Small intestine (tissue), 7 donors: ENCODE results near the gene CAMK4. TPM values are rescaled to one million over a fixed set of nuclear protein-coding genes. Genes with fewer than 3 reads are reported as not detected.
A peak's percentile ranks its signal among the peaks of the same experiment; 100 is the strongest.

ENCODE experiments used
- DNase-seq, 2 donors: peaks; one replicate each; pipeline versions ENCODE4 v3.0.0 to v3.0.0-alpha.2; 2013
- FAIRE-seq: peaks from 2 replicates; lab custom pipeline; 2012; peaks lifted over from hg19 to GRCh38; lab: Jason Lieb, UNC
- H3K27ac ChIP-seq, 3 donors: one replicate each; pipeline ENCODE4 v1.5.1; 2013; ENCODE audit warnings: low read length in 2 of 3, mild to moderate bottlenecking in 2 of 3, control low read depth in 1 of 3, inconsistent platforms in 1 of 3, low read depth in 1 of 3, moderate library complexity in 1 of 3
- H3K27me3 ChIP-seq, 3 donors: one replicate each; pipeline ENCODE4 v1.6.1; 2013; ENCODE audit warnings: low read length in 3 of 3, inconsistent platforms in 1 of 3; ENCODE audit not compliant: control insufficient read depth in 3 of 3, insufficient read depth in 3 of 3
- H3K36me3 ChIP-seq, 3 donors: one replicate each; pipeline ENCODE4 v1.6.1; 2013; ENCODE audit warnings: low read length in 3 of 3, inconsistent platforms in 1 of 3, low read depth in 1 of 3, mild to moderate bottlenecking in 1 of 3, moderate library complexity in 1 of 3; ENCODE audit not compliant: control insufficient read depth in 3 of 3, insufficient read depth in 2 of 3
- H3K4me1 ChIP-seq, 3 donors: one replicate each; pipeline ENCODE4 v1.6.1; 2013; ENCODE audit warnings: low read length in 2 of 3, inconsistent platforms in 1 of 3, low read depth in 1 of 3, mild to moderate bottlenecking in 1 of 3, moderate library complexity in 1 of 3; ENCODE audit not compliant: control insufficient read depth in 3 of 3, insufficient read depth in 2 of 3
- H3K4me3 ChIP-seq, 3 donors: one replicate each; pipeline ENCODE4 v1.5.1; 2013; ENCODE audit warnings: low read length in 3 of 3, control low read depth in 1 of 3, inconsistent platforms in 1 of 3, low read depth in 1 of 3, mild to moderate bottlenecking in 1 of 3, moderate library complexity in 1 of 3
- H3K9me3 ChIP-seq, 2 donors: one replicate each; pipeline ENCODE4 v1.6.1; 2013; ENCODE audit warnings: low read depth in 1 of 2, low read length in 1 of 2; ENCODE audit not compliant: control insufficient read depth in 2 of 2, insufficient read depth in 1 of 2
- WGBS, 3 donors: extraction: QIAGEN DNeasy Blood & Tissue Kit; methylation state at CpG; one replicate each; pipeline ENCODE4 v1.1.7; 2013; 5-methylcytosine and 5-hydroxymethylcytosine counted together
- polyA plus RNA-seq, 4 donors: library from polyadenylated mRNA; stranded (reverse) in 3 of 4; unstranded in 1 of 4; fragments of 200-250 nt in 3 of 4; fragments of 120-200 nt in 1 of 4; gene quantifications; one replicate each; pipeline versions ENCODE4 v1.2.1 to v1.2.3, GENCODE V29; 2013
- donor health status: healthy with polysubstance abuse.
- donor health status: control.
- donor health status: control.
- donor health status: Bipolar disorder and iron deficiency.
- donor health status: healthy.

The CAMK4 gene
- polyA plus RNA-seq, 4 donors = 0.89 to 3.2 (median 2.2) TPM

GRCh38 chr5:111511831-111512374 lies 287.7 kb downstream of the CAMK4 start:
- WGBS, 3 donors = 0 to 1% (median 0%) methylated on average over 32 of the region's 32 CpGs
- Histone ChIP-seq H3K27ac (peak overlapping the region; percentile 84 to 99 (median 85)), H3K9me3 (no peaks in the 10 kb centered on the region), H3K27me3 (no peaks in the 10 kb centered on the region), H3K4me1 (peaks cover 0 to 3% (median 2%) of the 10 kb centered on the region in 3 donors), H3K4me3 (peak overlapping the region; percentile 64 to 96 (median 89)), H3K36me3 (no peaks in the 10 kb centered on the region)
- no peak for FAIRE-seq
- peak in 1 of 2 donors; percentile 48 for DNase-seq

DNA sequence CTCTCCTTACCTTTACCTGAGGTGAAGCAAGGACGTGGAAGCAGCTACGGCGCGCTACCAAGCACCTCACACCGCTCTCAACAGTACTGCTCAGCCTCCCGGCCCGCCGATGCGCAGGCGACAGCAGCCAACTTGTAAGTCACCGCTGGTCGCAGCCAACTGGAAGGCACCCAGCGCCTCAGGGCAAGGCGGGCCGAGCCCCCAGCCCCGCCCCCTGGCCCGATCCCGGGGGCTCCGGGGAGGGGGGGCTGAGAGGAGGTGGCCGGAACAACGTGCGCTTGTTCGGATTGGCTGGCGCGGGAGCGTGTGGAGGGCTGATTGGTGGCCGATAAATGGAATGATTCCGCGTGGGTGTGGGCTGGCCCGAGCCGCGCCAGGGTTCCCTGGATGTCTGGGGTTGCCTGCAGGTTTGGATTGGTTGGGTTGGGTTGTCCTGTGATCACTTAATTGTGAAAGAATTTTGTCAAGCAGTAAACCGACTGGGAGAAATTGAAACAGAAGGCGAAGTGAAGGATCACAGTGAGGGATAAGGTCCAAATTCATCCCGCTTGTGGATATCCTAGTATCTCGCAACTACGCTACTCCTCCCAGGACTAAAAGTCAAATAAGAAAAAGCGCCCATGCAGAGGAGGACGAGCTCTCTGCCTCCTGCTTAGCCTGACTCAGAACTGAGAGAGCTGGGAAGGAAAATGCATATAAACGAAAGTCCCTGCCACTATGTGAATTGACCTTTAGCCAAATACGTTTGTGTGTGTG lies 288.4 kb downstream of the CAMK4 start, which contains the start of gene STARD4:
STARD4 (minus strand) TSS at position 161 of the 756 bp plus-strand sequence. CDS start 5,102 bp downstream, outside the sequence.
- peak within 1 kb of the TSS; percentile 64 to 96 (median 89) for H3K4me3 ChIP-seq

GRCh38 chr5:111513131-111513520 lies 288.9 kb downstream of the CAMK4 start:
- Histone ChIP-seq H3K4me1 (peaks cover 0 to 3% (median 2%) of the 10 kb centered on the region in 3 donors), H3K27ac (peak overlapping the region; percentile 84 to 99 (median 85)), H3K4me3 (peak overlapping the region; percentile 64 to 96 (median 89)), H3K27me3 (no peaks in the 10 kb centered on the region), H3K9me3 (no peaks in the 10 kb centered on the region), H3K36me3 (no peaks in the 10 kb centered on the region)
- WGBS, 3 donors = 7 to 21% (median 21%) methylated on average over 6 of the region's 6 CpGs
- DNase-seq = no peak
- no peak for FAIRE-seq

More for the DNA sequence above, 288.4 kb downstream of the CAMK4 start, which contains the start of gene STARD4:
- FAIRE-seq = no peak
- peak within 1 kb of the TSS; percentile 84 to 99 (median 85) for H3K27ac ChIP-seq
- no peaks in the 10 kb centered on the region for H3K36me3 ChIP-seq
- peak; percentile 96 to 97 for DNase-seq
- H3K4me1 ChIP-seq = peaks cover 0 to 3% (median 2%) of the 10 kb centered on the region in 3 donors
- no peaks in the 10 kb centered on the region for H3K9me3 ChIP-seq
- no peaks in the 10 kb centered on the region for H3K27me3 ChIP-seq
- WGBS, 3 donors = 0 to 1% (median 1%) methylated on average over 40 to 41 of the region's 41 CpGs

- 90 to 96% (median 93%) methylated on average over 3 of the region's 3 CpGs for WGBS, 3 donors
- Histone ChIP-seq H3K36me3 (no peaks in the 10 kb centered on the region), H3K9me3 (no peaks in the 10 kb centered on the region), H3K27me3 (no peaks in the 10 kb centered on the region), H3K4me3 (no peak overlapping the region), H3K4me1 (peaks cover 0 to 3% (median 0%) of the 10 kb centered on the region in 3 donors), H3K27ac (no peak overlapping the region)
- FAIRE-seq (no peak), DNase-seq (no peak)
Observed at GRCh38 chr5:111514087-111514486, 289.9 kb downstream of the CAMK4 start.

DNA sequence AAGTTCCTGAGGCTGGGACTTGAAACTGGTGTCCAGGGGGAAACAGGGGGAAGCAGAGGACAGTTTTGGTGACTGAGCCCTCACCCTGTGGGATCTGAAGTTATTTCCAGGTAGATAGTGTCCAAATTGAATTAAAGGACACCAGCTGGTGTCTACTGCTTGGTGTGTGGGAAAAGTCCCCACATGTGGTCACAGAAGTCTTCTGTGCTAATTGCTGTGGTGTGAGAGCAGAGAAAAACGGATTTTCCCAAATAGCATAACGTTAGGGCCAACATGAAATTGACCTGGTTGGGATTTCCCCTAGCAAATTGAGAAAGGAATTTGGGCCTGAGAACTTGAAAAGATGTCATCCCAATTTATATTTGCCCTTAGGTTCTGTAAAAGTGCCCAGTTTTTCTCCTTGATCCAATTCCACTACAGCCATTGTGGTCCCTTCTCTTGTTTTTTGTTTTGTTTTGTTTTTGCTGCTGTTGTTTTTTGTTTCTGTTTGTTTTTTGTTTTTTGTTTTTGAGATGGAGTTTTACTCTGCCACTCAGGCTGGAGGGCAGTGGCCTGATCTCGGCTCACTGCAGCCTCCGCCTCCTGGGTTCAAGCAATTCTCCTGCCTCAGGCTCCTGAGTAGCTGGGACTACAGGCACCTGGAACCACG lies 293.8 kb downstream of the CAMK4 start:
- no peak for DNase-seq
- no peak for FAIRE-seq

GRCh38 chr5:111518777-111519176 lies 294.6 kb downstream of the CAMK4 start:
- FAIRE-seq = no peak
- 90 to 100% (median 95%) methylated on average over 2 of the region's 2 CpGs for WGBS, 3 donors
- H3K36me3 ChIP-seq = no peaks in the 10 kb centered on the region

More for the DNA sequence above, 293.8 kb downstream of the CAMK4 start:
- H3K27ac ChIP-seq = no peak overlapping the region
- no peak overlapping the region for H3K4me3 ChIP-seq
- H3K36me3 ChIP-seq = no peaks in the 10 kb centered on the region
- WGBS, 3 donors = 91 to 93% (median 92%) methylated on average over 5 of the region's 5 CpGs
- H3K9me3 ChIP-seq = no peaks in the 10 kb centered on the region
- H3K4me1 ChIP-seq = no peaks in the 10 kb centered on the region
- H3K27me3 ChIP-seq = no peaks in the 10 kb centered on the region

DNA sequence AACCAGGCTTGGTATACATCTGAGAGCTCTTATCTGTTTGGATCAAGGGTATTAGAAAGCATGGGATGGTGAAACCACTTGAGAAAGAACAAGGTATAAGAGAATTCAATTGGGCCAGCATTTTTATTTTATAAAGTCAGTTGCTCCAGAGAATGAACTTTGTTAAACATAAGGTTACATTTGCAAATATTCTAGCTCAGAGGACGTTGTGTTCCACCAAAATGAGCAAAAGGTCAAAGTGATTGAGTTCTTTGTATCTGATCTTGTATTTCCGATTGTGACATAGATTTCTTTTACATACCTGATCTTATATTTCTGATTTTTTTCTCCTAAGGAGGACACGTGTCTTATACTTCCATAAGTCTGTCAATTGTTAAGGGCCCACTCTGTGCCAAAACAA lies 296.7 kb downstream of the CAMK4 start:
- FAIRE-seq (no peak), DNase-seq (no peak)
- Histone ChIP-seq H3K4me3 (no peak overlapping the region), H3K9me3 (no peaks in the 10 kb centered on the region), H3K4me1 (no peaks in the 10 kb centered on the region), H3K27ac (no peak overlapping the region), H3K27me3 (no peaks in the 10 kb centered on the region), H3K36me3 (no peaks in the 10 kb centered on the region)
- WGBS, 3 donors = 59 to 69% (median 61%) methylated on average over 3 of the region's 3 CpGs

More at GRCh38 chr5:111518777-111519176, 294.6 kb downstream of the CAMK4 start:
- Histone ChIP-seq H3K27me3 (no peaks in the 10 kb centered on the region), H3K27ac (no peak overlapping the region), H3K4me3 (no peak overlapping the region), H3K4me1 (no peaks in the 10 kb centered on the region), H3K9me3 (no peaks in the 10 kb centered on the region)
- DNase-seq = no peak

DNA sequence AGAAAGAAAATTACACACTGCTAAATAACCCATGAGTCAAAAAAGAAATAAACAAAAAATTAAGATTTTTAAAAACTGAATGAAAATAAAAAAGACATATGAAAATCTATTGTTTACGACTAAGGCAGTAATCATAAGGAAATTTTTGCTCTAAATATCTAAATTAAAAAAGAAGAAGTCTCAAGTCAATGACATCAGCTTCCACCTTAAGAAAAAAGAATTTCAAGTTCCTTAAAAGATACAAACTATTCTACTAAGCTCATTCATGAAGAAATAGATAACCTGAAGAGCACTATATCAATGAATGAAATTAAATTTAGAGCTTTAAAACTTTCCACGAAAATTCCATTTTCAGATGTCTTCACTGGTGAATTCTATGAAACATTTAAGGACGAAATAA lies 303.9 kb downstream of the CAMK4 start:
- Histone ChIP-seq H3K4me3 (no peak overlapping the region), H3K36me3 (no peaks in the 10 kb centered on the region), H3K9me3 (no peaks in the 10 kb centered on the region), H3K4me1 (no peaks in the 10 kb centered on the region), H3K27ac (no peak overlapping the region), H3K27me3 (no peaks in the 10 kb centered on the region)
- 87 to 92% (median 91%) methylated on average over 3 of the region's 3 CpGs for WGBS, 3 donors
- DNase-seq (no peak), FAIRE-seq (peak; percentile 59)
